NCI-H2029 (cell line): Measurements from ENCODE around the gene RPL23.

Experiments used
- DNase-seq: peaks from one replicate; lab custom pipeline; 2025; lab: John Stamatoyannopoulos, UW

The RPL23 gene

GRCh38 chr17:38883592-38884526 lies 30.3 kb upstream of the RPL23 start:
- DNase-seq = no peak

GRCh38 chr17:38882870-38883269 lies 29.3 kb upstream of the RPL23 start:
- DNase-seq = no peak

GRCh38 chr17:38881600-38882191 lies 28.2 kb upstream of the RPL23 start:
- no peak for DNase-seq

GRCh38 chr17:38879878-38880665 lies 26.6 kb upstream of the RPL23 start:
- peak; percentile 25 for DNase-seq

GRCh38 chr17:38877130-38877851 lies 23.8 kb upstream of the RPL23 start:
- DNase-seq = peak; percentile 53

GRCh38 chr17:38875477-38876075 lies 22.1 kb upstream of the RPL23 start:
- DNase-seq = no peak

- DNase-seq = no peak
These were observed 21.2 kb upstream of the RPL23 start for GRCh38 chr17:38874505-38875400.

- DNase-seq = no peak
These were observed 20.3 kb upstream of the RPL23 start for GRCh38 chr17:38873640-38874380.

- DNase-seq = peak; percentile 82
These were observed 19.3 kb upstream of the RPL23 start for GRCh38 chr17:38872671-38873385.

GRCh38 chr17:38872027-38872511 lies 18.5 kb upstream of the RPL23 start:
- DNase-seq = no peak

GRCh38 chr17:38871247-38872015 lies 17.9 kb upstream of the RPL23 start:
- DNase-seq = peak; percentile 48

GRCh38 chr17:38870259-38871165 lies 17.0 kb upstream of the RPL23 start:
- no peak for DNase-seq

GRCh38 chr17:38869526-38870258 lies 16.2 kb upstream of the RPL23 start, which contains the start of gene LASP1:
Gene LASP1 (plus strand): TSS chr17:38870058. CDS start chr17:38870190, 132 bp downstream.
- peak; percentile 77 for DNase-seq

- peak; percentile 58 for DNase-seq
These were observed 15.4 kb upstream of the RPL23 start for GRCh38 chr17:38868817-38869525.
